Activated CD8-positive, alpha-beta T cell treated with anti-CD3 and anti-CD28 coated beads, Interleukin-2, amount 10 ng/mL, durations not matched to agents 7 days and 5 days (primary cell): ENCODE results near the gene MATN4. TPM values are rescaled to one million over a fixed set of nuclear protein-coding genes. Genes with fewer than 3 reads are reported as not detected.

Source experiments
- ATAC-seq: fragments of 150-1000 bp; cut with Tn5 transposase; one replicate; pipeline ENCODE4 v1.10.0; 2021; ENCODE audit warnings: moderate library complexity
- CTCF ChIA-PET: fragments of 350-600 bp; sonication (Branson Sonifier 250); formaldehyde crosslinking; loops from one replicate; lab custom pipeline; 2021; ENCODE audit warnings: antibody characterized with exemption; lab: Charles Lee
- POLR2A ChIA-PET: fragments of 350-600 bp; sonication (Branson Sonifier 250); formaldehyde crosslinking; loops from one replicate; lab custom pipeline; 2021; ENCODE audit warnings: antibody characterized with exemption; lab: Charles Lee
- DNase-seq: peaks from one replicate; pipeline ENCODE4 v3.0.0-alpha.2; 2020
- H3K27ac Mint-ChIP-seq: one replicate; pipeline ENCODE4 v1.8.0; 2021; ENCODE audit warnings: mild to moderate bottlenecking, mixed read lengths
- H3K27me3 Mint-ChIP-seq: one replicate; pipeline ENCODE4 v1.8.0; 2021; ENCODE audit warnings: low read depth, mixed read lengths
- H3K36me3 Mint-ChIP-seq: one replicate; pipeline ENCODE4 v1.8.0; 2021; ENCODE audit warnings: low read depth, mixed read lengths
- H3K4me1 Mint-ChIP-seq: one replicate; pipeline ENCODE4 v1.8.0; 2021; ENCODE audit warnings: low read depth, mixed read lengths
- H3K4me3 Mint-ChIP-seq: one replicate; pipeline ENCODE4 v1.8.0; 2021; ENCODE audit warnings: mild to moderate bottlenecking, mixed read lengths
- H3K9me3 Mint-ChIP-seq: one replicate; pipeline ENCODE4 v1.8.0; 2022; ENCODE audit warnings: mixed read lengths; ENCODE audit not compliant: insufficient read depth
- total RNA-seq, 2 experiments: library from RNA; stranded (reverse); gene quantifications; one replicate each; pipeline ENCODE4 v1.2.3, GENCODE V29; 2021

The MATN4 gene
- total RNA-seq, 2 experiments from 2014 or later: 0.39 TPM; not detected in 1

DNA sequence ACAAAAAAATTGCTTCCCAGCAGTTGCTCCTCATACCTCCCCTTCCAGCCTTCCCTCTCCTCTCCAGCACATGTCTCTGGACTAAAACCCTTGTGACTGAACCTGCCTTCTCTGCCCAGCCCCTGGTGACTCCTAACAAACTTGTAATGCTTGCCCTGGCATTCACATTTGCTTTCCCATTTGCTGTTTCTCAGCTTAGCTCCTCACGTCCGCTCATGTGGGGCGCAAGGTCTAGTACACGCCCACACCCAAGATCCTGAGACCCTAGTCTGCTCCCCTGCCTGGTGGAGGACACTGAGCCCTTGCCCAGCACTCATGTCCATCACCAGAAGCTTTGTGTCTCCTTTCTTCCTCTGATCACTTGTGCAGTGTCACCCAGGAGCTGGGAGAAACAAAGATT, 19.7 kb downstream of the MATN4 start:
- Mint-ChIP-seq H3K27me3 (peaks cover 26% of the 10 kb centered on the region), H3K36me3 (no peaks in the 10 kb centered on the region), H3K4me3 (no peak overlapping the region), H3K4me1 (peaks cover 2% of the 10 kb centered on the region), H3K27ac (no peak overlapping the region), H3K9me3 (no peaks in the 10 kb centered on the region)
- ATAC-seq (no peak), DNase-seq (no peak)
- ChIA-PET POLR2A (no interaction called here), CTCF (interaction anchor here (0.7 to 1.5 kb wide), 4 partner anchors 15 to 483 kb away, joined by 3 to 4 read pairs (median 4); no protein-coding TSS in a partner anchor)

DNA sequence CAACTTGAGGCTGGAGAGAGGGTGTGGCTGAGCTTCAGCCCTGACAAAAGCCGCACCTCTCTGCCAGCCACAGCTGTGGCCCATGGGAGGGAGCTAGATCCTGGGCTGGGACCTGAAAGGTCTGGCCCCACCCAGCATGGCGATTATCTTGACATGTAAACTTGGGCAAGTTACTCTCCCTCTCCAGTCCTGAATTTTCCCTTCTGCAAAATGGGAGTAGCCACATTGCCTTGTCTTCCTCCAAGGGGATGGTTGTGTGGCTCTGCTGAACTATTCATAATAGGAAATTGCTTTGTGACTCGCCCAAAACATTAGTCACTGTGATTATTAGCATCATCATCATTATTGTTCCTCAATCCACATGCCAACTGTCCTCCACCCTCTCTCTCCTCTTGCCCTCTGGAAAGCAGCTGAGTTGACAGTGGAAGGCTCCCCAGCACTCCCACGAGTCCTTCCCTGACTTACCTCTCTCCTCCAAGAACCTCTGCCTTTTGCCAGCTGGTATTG, 24.5 kb downstream of the MATN4 start:
- Mint-ChIP-seq H3K4me3 (no peak overlapping the region), H3K9me3 (no peaks in the 10 kb centered on the region), H3K27me3 (peaks cover 26% of the 10 kb centered on the region), H3K27ac (no peak overlapping the region), H3K36me3 (no peaks in the 10 kb centered on the region), H3K4me1 (no peaks in the 10 kb centered on the region)
- CTCF ChIA-PET: interaction anchor here (1.9 to 3.1 kb wide), 2 partner anchors 7 to 10 kb away, joined by 5 to 21 read pairs; no protein-coding TSS in a partner anchor
- ATAC-seq (no peak), DNase-seq (no peak)
- POLR2A ChIA-PET: no interaction called here

DNA sequence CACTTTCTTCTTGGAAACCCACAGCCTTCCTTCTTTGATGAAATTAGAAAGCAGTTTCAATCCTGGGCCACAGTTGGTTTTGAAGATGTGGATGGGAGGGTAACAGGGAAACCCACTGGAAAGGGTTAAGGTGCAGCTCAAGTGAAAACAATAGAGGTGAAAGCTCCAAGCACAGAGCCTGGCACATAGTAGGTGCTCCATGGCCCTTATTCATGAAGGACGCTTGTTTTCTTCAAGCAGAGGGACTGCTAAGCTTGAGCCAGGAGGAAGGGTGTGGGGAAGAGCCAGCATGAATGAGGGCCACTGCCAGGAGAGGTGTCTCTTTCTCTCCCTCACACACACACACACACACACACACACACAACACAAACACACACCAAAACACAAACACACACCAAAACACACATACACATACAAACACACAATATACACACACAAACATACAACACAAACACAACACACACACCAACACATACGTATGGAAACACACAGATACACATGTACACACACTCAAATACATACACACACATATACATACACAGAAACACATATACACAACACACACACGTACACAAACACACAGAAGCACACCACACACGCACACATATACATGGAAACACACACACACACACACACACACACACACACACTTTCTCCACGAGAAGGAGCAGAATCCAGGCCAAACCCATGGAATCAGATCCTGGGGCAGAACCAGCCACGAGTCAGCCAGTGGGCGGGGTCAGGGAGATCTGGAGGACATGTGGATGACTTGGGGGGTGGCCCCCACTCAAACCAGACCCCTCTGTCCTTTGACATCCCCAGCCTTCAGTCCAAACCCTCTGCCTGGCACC, 25.2 kb downstream of the MATN4 start:
- H3K27ac Mint-ChIP-seq: no peak overlapping the region
- no peaks in the 10 kb centered on the region for H3K9me3 Mint-ChIP-seq
- no peak overlapping the region for H3K4me3 Mint-ChIP-seq
- DNase-seq (no peak), ATAC-seq (no peak)
- ChIA-PET POLR2A (no interaction called here), CTCF (interaction anchor here (1.5 to 3.1 kb wide), 3 partner anchors 8 to 11 kb away, joined by 5 to 21 read pairs (median 8); no protein-coding TSS in a partner anchor)
- H3K27me3 Mint-ChIP-seq: peaks cover 25% of the 10 kb centered on the region
- no peaks in the 10 kb centered on the region for H3K4me1 Mint-ChIP-seq
- H3K36me3 Mint-ChIP-seq: no peaks in the 10 kb centered on the region

DNA sequence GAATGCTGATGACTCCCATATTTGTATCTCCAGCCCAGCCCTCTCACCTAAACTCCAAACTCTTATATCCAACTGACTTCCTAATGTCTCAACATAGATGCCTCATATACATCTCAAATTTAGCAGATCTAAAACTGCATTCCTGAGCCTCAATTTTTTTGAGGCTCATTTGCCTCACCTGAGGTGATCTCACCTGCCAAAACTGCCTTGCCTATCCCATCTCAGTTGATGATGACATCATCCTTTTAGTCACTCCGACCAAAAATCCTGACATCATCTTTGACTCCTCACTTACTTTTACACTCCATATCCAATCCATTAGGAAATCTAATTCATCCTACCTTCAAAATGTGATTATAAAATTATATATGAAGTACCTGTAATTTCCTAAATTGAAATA, 28.1 kb downstream of the MATN4 start:
- no peaks in the 10 kb centered on the region for H3K36me3 Mint-ChIP-seq
- H3K4me1 Mint-ChIP-seq: no peaks in the 10 kb centered on the region

DNA sequence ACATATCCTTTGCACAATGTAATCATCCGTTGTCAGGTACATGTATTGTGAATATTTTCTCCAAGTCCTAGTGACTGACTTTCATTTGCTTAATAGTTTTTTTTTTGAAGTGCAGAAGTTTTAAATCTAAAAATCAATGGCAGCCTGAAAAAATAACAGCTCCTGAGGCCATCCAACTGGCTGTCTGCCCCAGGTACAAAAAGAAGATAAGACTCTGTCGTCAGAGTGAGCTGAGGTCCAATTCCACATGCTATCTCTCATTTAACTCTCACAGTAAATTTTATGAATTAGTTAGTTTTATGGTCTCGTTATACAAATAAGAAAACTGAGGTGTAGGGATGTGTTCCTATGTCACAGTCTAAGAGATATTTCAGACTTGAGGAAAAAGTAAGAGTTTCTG, 32.8 kb downstream of the MATN4 start:
- DNase-seq: no peak
- POLR2A ChIA-PET: no interaction called here
- peaks cover 44% of the 10 kb centered on the region for H3K27me3 Mint-ChIP-seq

More for the DNA sequence above, 28.1 kb downstream of the MATN4 start:
- ATAC-seq: no peak
- Mint-ChIP-seq H3K27me3 (peaks cover 27% of the 10 kb centered on the region), H3K27ac (no peak overlapping the region), H3K4me3 (no peak overlapping the region), H3K9me3 (no peaks in the 10 kb centered on the region)
- CTCF ChIA-PET: interaction anchor here (0.9 to 4.3 kb wide), 2 partner anchors 11 to 14 kb away, joined by 3 to 17 read pairs; no protein-coding TSS in a partner anchor
- POLR2A ChIA-PET: no interaction called here
- no peak for DNase-seq

DNA sequence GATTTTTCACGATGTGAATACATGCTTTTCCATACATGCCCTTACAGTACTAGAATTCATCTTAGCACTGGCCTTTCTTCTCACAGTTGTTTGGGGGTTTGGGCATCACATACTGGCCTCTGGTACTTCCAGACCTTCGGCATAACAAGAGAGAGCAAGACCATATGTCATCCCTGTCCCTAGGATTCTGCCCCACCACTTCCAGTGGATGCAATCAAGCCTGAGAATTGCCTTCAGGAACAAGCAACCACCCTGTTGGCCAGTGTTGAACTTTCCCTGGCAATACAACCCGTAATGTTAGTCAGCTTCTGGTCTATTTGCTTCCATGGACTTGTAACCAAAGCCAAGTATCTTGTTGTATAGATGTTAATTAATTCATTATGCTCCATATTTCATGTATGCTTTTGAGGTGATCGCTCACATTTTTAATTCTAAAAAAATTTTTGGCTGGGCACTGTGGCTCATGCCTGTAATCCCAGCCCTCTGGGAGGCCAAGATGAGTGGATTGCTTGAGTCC, 38.3 kb downstream of the MATN4 start:
- Mint-ChIP-seq H3K9me3 (no peaks in the 10 kb centered on the region), H3K27ac (no peak overlapping the region), H3K4me1 (no peaks in the 10 kb centered on the region), H3K27me3 (peaks cover 45% of the 10 kb centered on the region), H3K4me3 (no peak overlapping the region), H3K36me3 (no peaks in the 10 kb centered on the region)
- no peak for ATAC-seq
- POLR2A ChIA-PET: no interaction called here
- DNase-seq: no peak
- CTCF ChIA-PET: interaction anchor here (1.5 to 1.7 kb wide), 2 partner anchors 21 to 24 kb away, joined by 4 to 6 read pairs; no protein-coding TSS in a partner anchor

More for the DNA sequence above, 32.8 kb downstream of the MATN4 start:
- no peaks in the 10 kb centered on the region for H3K4me1 Mint-ChIP-seq
- H3K4me3 Mint-ChIP-seq: no peak overlapping the region
- no peaks in the 10 kb centered on the region for H3K9me3 Mint-ChIP-seq
- H3K36me3 Mint-ChIP-seq: no peaks in the 10 kb centered on the region
- CTCF ChIA-PET: interaction anchor here (1.0 kb wide), 1 partner anchor 18 kb away, joined by 4 read pairs; no protein-coding TSS in a partner anchor
- ATAC-seq: no peak
- H3K27ac Mint-ChIP-seq: no peak overlapping the region

DNA sequence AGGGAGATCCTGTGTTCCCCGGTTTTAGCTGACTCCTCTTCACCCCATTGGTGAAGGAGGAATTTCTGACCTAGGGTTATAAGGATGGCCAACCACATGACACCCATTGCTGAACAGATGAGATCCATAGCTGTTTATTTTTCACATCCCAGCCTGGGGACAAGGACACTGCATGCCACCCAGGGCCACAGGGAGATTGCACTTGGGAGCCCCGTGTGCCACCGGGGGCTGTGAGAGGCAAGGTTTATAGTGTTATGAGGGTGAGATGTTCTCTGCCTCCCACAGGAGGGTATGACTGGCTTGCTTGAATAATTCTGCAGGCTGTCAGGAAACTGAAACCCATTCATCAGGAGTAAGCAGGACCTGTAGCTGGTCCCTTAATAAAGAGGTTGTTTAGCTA, 39.0 kb downstream of the MATN4 start:
- H3K9me3 Mint-ChIP-seq: no peaks in the 10 kb centered on the region
- H3K4me1 Mint-ChIP-seq: no peaks in the 10 kb centered on the region
- CTCF ChIA-PET: interaction anchor here (1.2 to 1.7 kb wide), 3 partner anchors 21 to 502 kb away, joined by 3 to 6 read pairs (median 4); no protein-coding TSS in a partner anchor
- no peak overlapping the region for H3K27ac Mint-ChIP-seq
- peaks cover 49% of the 10 kb centered on the region for H3K27me3 Mint-ChIP-seq
- POLR2A ChIA-PET: interaction anchor here (0.6 kb wide), 1 partner anchor 15 kb away, joined by 3 read pairs; no protein-coding TSS in a partner anchor
- no peak overlapping the region for H3K4me3 Mint-ChIP-seq
- no peaks in the 10 kb centered on the region for H3K36me3 Mint-ChIP-seq
- DNase-seq: peak; percentile 9
- no peak for ATAC-seq

DNA sequence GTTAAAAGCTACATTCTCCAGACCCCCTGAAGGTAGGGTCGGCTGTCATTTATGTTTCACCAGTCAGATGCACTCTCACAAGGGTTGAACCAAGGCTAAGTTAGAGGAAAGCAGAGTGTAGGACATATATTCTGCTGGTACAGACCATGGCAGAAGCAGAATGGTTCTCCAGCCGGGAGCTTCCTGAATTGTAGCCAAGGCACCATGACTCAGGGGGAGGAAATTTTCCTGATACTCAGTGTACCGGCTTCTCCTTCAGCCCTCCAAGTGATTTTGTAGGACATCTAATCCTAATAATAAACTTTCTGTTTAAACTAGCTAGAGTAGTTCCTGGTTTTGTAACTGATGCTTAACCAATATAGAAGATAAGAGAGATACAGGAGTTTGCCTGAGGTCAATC, 39.6 kb downstream of the MATN4 start:
- ChIA-PET CTCF (interaction anchor here (1.2 to 1.7 kb wide), 3 partner anchors 22 to 502 kb away, joined by 3 to 6 read pairs (median 4); no protein-coding TSS in a partner anchor), POLR2A (no interaction called here)
- Mint-ChIP-seq H3K9me3 (no peaks in the 10 kb centered on the region), H3K36me3 (no peaks in the 10 kb centered on the region), H3K4me1 (no peaks in the 10 kb centered on the region), H3K4me3 (no peak overlapping the region), H3K27ac (no peak overlapping the region), H3K27me3 (peaks cover 46% of the 10 kb centered on the region)
- DNase-seq (peak; percentile 1), ATAC-seq (no peak)

DNA sequence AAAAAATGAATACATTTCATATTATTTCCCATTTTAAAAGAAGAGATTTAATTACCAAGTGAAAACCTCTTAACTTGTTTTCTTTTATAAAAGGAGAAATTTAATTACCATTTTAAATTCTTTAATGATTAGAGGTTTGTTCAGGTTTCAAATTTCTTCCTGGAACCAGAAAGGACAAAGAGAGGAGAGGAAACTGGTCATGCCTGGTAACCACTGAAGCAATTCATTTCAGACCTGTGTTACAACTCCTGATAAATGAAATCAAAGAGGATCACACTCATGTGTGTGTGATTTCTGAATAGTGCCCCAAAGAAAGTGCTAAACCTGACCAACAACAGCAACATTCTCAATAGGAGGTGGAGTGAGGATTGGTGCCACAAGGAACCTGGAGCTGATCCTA, 41.1 kb downstream of the MATN4 start:
- no peak overlapping the region for H3K4me3 Mint-ChIP-seq
- H3K4me1 Mint-ChIP-seq: no peaks in the 10 kb centered on the region
- DNase-seq (no peak), ATAC-seq (no peak)
- H3K27me3 Mint-ChIP-seq: peaks cover 46% of the 10 kb centered on the region
- POLR2A ChIA-PET: no interaction called here
- CTCF ChIA-PET: no interaction called here
- H3K36me3 Mint-ChIP-seq: no peaks in the 10 kb centered on the region
- no peak overlapping the region for H3K27ac Mint-ChIP-seq
- H3K9me3 Mint-ChIP-seq: no peaks in the 10 kb centered on the region

DNA sequence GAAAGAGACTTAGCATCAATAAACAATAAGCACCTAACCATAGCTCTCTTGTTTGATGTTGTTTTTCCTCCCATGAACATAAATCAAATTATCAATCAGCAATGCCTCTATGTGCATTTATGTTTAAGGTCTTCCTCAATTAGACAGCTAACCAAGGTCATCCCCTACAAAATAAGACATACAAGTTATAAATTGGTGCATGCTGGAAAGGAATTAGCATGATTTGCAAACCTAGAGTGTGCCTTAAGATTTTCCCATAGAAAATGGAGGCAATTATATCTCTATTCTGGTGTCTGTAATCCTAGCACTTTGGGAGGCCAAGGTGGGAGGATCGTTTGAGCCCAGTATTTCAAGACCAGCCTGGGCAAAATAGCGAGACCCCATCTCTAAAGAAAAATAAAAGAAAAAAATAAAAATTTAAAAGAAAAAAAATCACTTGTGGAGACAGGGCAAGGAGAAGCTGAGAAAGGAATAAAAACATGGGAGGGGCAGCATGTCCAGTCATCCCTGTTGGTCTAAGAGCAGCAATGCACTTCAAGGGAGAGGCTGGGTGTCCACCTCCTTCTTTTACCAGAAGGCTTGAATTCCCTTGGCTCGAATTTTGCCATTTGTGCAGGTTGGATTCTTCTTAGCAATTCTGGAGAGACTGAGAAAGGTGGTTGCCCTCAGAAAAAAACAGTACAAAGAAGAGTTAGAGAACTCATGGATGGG, 44.4 kb downstream of the MATN4 start:
- POLR2A ChIA-PET: no interaction called here
- ATAC-seq (no peak), DNase-seq (no peak)
- CTCF ChIA-PET: interaction anchor here (0.6 kb wide), 1 partner anchor 30 kb away, joined by 3 read pairs; no protein-coding TSS in a partner anchor
- H3K9me3 Mint-ChIP-seq: no peaks in the 10 kb centered on the region
- H3K27me3 Mint-ChIP-seq: peaks cover 45% of the 10 kb centered on the region
- H3K4me1 Mint-ChIP-seq: no peaks in the 10 kb centered on the region
- no peaks in the 10 kb centered on the region for H3K36me3 Mint-ChIP-seq
- no peak overlapping the region for H3K27ac Mint-ChIP-seq
- no peak overlapping the region for H3K4me3 Mint-ChIP-seq

DNA sequence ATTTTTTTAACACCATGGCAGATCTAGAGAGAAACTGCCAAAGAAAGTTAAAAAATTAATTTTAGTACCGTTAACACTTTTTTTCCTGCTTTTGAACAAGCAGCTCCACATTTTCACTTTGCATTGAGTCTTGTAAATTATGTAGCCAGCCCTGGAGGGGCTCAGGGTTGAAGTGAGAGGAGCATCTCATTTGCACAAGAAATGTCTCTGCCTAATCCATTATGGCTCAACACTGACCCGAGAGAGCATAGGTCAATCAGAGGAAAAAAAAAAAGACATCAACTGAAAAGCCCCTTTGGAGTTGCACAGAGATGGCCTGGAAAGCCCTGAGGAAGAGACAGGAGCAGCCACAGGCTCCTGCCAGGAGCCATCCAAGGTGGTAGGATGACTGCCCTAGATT, 49.4 kb downstream of the MATN4 start:
- CTCF ChIA-PET: interaction anchor here (0.8 to 0.9 kb wide), 2 partner anchors 32 to 34 kb away, joined by 3 read pairs; no protein-coding TSS in a partner anchor

More for the DNA sequence above, 49.4 kb downstream of the MATN4 start:
- DNase-seq: no peak
- H3K4me3 Mint-ChIP-seq: no peak overlapping the region
- H3K9me3 Mint-ChIP-seq: no peaks in the 10 kb centered on the region
- ATAC-seq: no peak
- POLR2A ChIA-PET: no interaction called here
- no peaks in the 10 kb centered on the region for H3K4me1 Mint-ChIP-seq
- no peak overlapping the region for H3K27ac Mint-ChIP-seq
- H3K36me3 Mint-ChIP-seq: no peaks in the 10 kb centered on the region
- H3K27me3 Mint-ChIP-seq: peaks cover 26% of the 10 kb centered on the region
